ENCODE data around the gene RELB.

- TF ChIP-seq CTCF (IDR thresholded peaks at IDR 0.05) (no peak), POLR2A (IDR thresholded peaks at IDR 0.05) (no peak)
These were observed 55.6 kb downstream of the RELB start for GRCh38 chr19:45056831-45057230.
